Stimulated activated CD4-positive, alpha-beta T cell treated with anti-CD3 and anti-CD28 coated beads, Interleukin-12 subunit alpha, Interleukin-12 subunit beta, amount 100 ng/mL, for 4 hours (primary cell): Measurements from ENCODE around the gene MAP7D3.

ENCODE experiments used
- DNase-seq: peaks from one replicate; pipeline ENCODE4 v3.0.0-alpha.2; 2020

MAP7D3 gene

GRCh38 chrX:136203951-136204350 lies 47.2 kb downstream of the MAP7D3 start:
- no peak for DNase-seq

GRCh38 chrX:136203438-136203837 lies 47.8 kb downstream of the MAP7D3 start:
- DNase-seq: no peak

GRCh38 chrX:136202889-136203288 lies 48.3 kb downstream of the MAP7D3 start:
- no peak for DNase-seq

GRCh38 chrX:136201601-136202000 lies 49.6 kb downstream of the MAP7D3 start:
- no peak for DNase-seq

- no peak for DNase-seq
Observed at GRCh38 chrX:136200466-136200865, 50.7 kb downstream of the MAP7D3 start.

- DNase-seq: no peak
Observed at GRCh38 chrX:136199365-136199764, 51.8 kb downstream of the MAP7D3 start.

GRCh38 chrX:136198678-136199243 lies 52.4 kb downstream of the MAP7D3 start:
- DNase-seq: no peak

GRCh38 chrX:136198010-136198409 lies 53.2 kb downstream of the MAP7D3 start:
- DNase-seq: no peak

DNA sequence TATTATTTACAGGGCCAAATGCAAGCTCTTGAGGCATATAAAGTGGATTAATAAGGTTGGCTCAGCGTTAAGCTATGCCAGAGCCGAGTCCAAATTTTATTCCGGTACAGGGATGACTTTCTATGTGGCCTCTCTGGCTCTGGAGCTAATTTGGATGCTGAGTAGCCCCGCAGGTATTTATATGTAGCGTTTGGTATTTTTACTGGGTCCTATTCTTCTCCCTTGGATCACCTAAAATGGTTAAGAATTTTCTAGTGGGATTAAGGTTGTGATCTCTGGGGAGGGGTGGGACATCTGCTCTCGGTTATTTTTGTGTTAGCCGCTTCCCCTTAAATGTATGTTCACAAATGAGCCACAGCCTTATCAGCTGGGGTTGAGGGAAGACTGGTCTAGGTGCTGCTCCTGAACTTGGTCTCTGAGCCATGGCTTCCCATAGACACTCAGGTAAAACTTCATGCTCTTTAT lies 54.5 kb downstream of the MAP7D3 start:
- no peak for DNase-seq

GRCh38 chrX:136195247-136195646 lies 56.0 kb downstream of the MAP7D3 start:
- no peak for DNase-seq

- DNase-seq: no peak
Observed at GRCh38 chrX:136194536-136194935, 56.7 kb downstream of the MAP7D3 start.

- no peak for DNase-seq
Observed at GRCh38 chrX:136193771-136194170, 57.4 kb downstream of the MAP7D3 start.

DNA sequence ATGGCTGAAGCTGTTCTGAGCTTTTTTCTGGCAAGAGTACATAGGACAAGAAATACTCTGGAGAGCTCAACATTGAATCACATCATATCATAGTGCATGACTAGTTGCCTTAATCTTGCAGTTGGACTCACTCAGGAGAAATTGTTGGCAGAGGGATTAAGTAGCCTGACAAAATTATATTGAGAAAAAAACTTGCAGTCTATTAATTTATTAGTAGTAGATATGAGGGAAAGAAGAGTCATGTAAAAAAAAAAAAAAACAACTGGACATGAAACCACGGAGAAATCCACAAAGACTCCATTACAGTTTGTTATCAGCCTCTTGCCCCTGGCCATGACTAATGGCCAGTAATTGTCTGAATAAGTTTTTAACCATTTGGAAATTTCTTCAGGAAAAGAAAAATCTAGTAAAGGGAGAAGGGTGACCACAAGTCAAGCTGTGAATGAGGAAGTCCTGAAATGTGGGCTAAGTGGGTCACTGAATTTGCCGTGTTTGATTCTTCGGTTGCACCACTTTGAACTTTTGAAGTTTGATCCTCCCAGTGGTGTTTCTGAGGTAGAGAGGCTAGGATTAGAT lies 58.3 kb downstream of the MAP7D3 start:
- DNase-seq: no peak

DNA sequence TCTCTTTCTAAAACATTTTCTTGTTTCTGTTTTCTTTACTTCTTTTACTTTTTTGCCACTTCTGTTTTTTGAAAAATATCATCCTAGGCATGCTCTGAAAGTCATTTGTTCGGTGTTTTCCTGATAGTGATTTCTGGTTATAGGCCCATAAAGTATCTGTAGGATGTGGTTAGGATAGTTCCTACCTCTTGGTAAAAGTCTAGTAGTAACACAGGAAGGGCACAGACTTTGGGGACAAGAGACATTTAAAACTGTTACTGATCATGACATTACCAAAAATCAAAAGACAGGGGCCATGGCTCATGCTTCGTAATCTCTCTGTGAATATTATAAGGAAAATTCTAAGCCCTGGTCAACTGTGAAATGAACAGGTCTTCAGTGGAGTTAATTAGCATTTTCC lies 59.1 kb downstream of the MAP7D3 start:
- no peak for DNase-seq

DNA sequence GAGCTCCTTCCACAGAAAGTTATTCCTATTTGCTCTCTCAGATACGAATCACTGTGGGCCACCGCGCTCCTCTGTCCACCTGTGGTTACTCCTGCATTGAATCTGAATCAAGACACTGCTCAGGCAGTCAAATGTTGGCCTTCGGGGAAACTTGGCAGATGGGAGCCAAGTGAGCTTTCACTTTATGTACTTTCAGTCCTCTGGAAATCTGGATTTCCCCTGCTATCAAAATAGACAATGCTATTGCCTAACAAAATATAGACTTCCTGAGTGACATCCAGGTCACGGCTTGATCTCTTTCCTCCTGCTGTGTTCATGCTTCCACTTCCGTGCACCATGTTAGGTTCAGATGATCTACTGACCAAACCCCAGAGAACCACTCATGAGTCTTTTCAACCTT lies 60.0 kb downstream of the MAP7D3 start:
- no peak for DNase-seq

DNA sequence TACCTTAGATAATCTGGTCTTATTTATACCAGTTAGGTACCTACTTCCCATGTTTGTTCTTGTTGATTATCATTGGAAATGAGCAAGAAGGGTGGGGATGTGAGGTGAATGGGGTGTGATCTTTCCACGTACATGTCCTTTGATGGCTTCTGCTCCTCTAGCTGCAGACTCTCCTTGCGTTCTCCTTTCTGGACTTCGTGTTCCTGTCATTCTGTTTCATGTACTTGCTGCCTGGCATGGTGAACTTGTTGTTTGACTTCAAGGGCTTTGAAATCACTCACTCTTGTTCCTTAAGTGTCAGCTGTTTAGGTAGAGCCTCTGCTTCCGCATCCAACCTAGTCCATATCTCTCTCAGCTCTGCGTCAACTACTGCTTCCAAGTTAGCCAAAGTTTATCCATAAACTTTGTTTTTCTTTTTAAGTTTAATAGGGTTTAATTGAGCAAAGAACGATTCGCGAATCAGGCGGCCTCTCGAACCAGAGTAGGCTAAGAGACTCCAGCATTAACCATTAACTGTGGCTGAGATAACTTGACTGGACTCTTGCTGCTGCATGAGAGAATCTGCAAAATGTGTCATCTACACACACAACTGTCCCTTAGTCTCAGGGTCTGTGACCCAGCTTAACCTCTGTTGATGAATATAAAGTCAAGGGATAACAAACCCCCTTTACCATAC lies 61.0 kb downstream of the MAP7D3 start:
- no peak for DNase-seq

DNA sequence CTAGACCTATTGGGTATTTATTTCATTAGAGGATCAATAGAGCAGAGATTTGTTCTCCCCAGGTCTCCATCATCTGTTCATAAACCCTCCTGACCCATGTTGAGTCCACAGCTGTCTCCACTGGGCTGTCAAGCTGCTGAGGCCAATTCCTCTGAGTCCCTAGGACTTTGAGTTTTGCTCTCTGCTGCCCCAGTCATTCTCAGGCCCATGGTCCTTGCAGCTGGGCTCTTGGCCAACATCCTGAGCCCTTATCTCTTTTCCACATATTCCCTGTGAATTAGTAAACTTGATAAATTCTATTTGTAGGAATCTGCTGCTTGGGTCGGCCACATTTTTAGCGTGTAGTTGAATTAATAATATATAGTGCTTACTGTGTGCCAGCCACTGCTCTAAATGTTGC lies 62.0 kb downstream of the MAP7D3 start:
- no peak for DNase-seq

- DNase-seq: no peak
Observed at GRCh38 chrX:136186023-136186413, 65.2 kb downstream of the MAP7D3 start.

- no peak for DNase-seq
Observed at GRCh38 chrX:136185401-136186022, 65.7 kb downstream of the MAP7D3 start.

- DNase-seq: no peak
Observed at GRCh38 chrX:136183917-136184316, 67.3 kb downstream of the MAP7D3 start.

- DNase-seq: no peak
Observed at GRCh38 chrX:136183172-136183571, 68.0 kb downstream of the MAP7D3 start.

- DNase-seq: no peak
Observed at GRCh38 chrX:136182414-136182813, 68.8 kb downstream of the MAP7D3 start.

DNA sequence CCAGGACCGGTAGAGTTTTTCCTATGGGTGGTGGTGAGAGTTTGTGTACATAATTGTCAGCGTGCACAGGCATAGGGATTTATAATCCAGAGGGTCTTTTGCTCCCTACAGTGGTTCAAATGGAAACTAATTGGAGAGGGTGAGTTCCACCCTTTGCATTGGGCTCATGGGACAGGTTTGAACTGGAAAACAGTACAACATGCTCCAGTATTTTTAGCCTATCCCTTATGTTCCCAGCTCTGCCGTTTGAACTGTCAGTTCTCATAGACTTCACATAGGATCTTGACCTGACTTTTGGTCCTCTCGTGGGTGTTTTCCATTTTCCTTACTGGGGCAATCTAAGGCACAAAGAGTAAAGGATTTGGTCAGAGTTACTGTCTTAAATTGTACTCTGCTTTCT lies 72.1 kb downstream of the MAP7D3 start:
- no peak for DNase-seq

GRCh38 chrX:136176399-136176825 lies 74.8 kb downstream of the MAP7D3 start:
- DNase-seq: no peak
